ENCODE data around the gene IGFBP3.

GRCh38 chr7:45872116-45873034, 48.7 kb downstream of the IGFBP3 start:
- no peak for TF ChIP-seq CTCF (IDR thresholded peaks at IDR 0.05)
- TF ChIP-seq POLR2A (IDR thresholded peaks at IDR 0.05) = no peak
